PC-9 (cell line): ENCODE data around the gene EHMT1. TPM values are rescaled to one million over a fixed set of nuclear protein-coding genes. Genes with fewer than 3 reads are reported as not detected.

Source experiments
- BruUV-seq: library from RNA; stranded (reverse); fragments of 400-500 nt; replicated peaks from 2 replicates; lab custom pipeline; 2021; lab: Mats Ljungman, UMichigan
- CTCF ChIA-PET: fragments of 300-600 bp; sonication (Branson Sonifier 250); formaldehyde crosslinking; loops from one replicate; lab custom pipeline; 2022; ENCODE audit warnings: antibody characterized with exemption; lab: Charles Lee
- POLR2A ChIA-PET: fragments of 300-600 bp; sonication (Branson Sonifier 250); formaldehyde crosslinking; loops from one replicate; lab custom pipeline; 2022; ENCODE audit warnings: antibody characterized with exemption; ENCODE audit not compliant: unreplicated experiment; lab: Charles Lee
- DNase-seq, 2 experiments: peaks; one replicate each; pipeline versions ENCODE4 v3.0.0 to v3.0.0-alpha.2; 2015 to 2022; ENCODE audit warnings: mixed read lengths in 1 of 2
- H2AFZ ChIP-seq: fragments of 200-600 bp; sonication (generic); 2 replicates; pipeline ENCODE4 v1.8.1; 2017; ENCODE audit warnings: antibody characterized with exemption
- H3F3A ChIP-seq: fragments of 200-600 bp; sonication (generic); 2 replicates; pipeline ENCODE4 v1.8.1; 2017; ENCODE audit warnings: antibody characterized with exemption, mild to moderate bottlenecking, low read depth; ENCODE audit not compliant: insufficient read depth
- H3K27ac ChIP-seq: fragments of 200-600 bp; sonication (generic); 2 replicates; pipeline ENCODE4 v1.6.1; 2016; ENCODE audit warnings: mixed run types
- H3K27me3 ChIP-seq: fragments of 200-600 bp; sonication (generic); 2 replicates; pipeline ENCODE4 v1.6.1; 2016; ENCODE audit warnings: low read depth, mixed run types; ENCODE audit not compliant: insufficient read depth
- H3K36me3 ChIP-seq: fragments of 200-600 bp; sonication (generic); 2 replicates; pipeline ENCODE4 v1.6.1; 2016; ENCODE audit warnings: low read depth, mixed run types
- H3K4me1 ChIP-seq: fragments of 200-600 bp; sonication (generic); replicated peaks from 2 replicates; pipeline ENCODE4 v1.6.1; 2016; ENCODE audit warnings: mixed run types; ENCODE audit not compliant: insufficient read depth
- H3K4me2 ChIP-seq: fragments of 200-600 bp; sonication (generic); 2 replicates; pipeline ENCODE4 v1.6.1; 2017; ENCODE audit warnings: mixed run types
- H3K4me3 ChIP-seq: fragments of 200-600 bp; sonication (generic); 2 replicates; pipeline ENCODE4 v1.6.1; 2016; ENCODE audit warnings: mixed run types
- H3K79me2 ChIP-seq: fragments of 200-600 bp; sonication (generic); 2 replicates; pipeline ENCODE4 v1.6.1; 2017; ENCODE audit warnings: low read depth, mixed run types
- H3K9me2 ChIP-seq: fragments of 200-600 bp; sonication (generic); 2 replicates; pipeline ENCODE4 v1.8.1; 2017; ENCODE audit warnings: mild to moderate bottlenecking; ENCODE audit not compliant: insufficient read depth
- H3K9me3 ChIP-seq: fragments of 200-600 bp; sonication (generic); 2 replicates; pipeline ENCODE4 v1.8.1; 2016; ENCODE audit warnings: low read depth; ENCODE audit not compliant: insufficient read depth
- H4K20me1 ChIP-seq: fragments of 200-600 bp; sonication (generic); 2 replicates; pipeline ENCODE4 v1.8.1; 2017; ENCODE audit not compliant: insufficient read depth
- EZH2 ChIP-seq: fragments of 200-600 bp; sonication (generic); IDR thresholded peaks from 2 replicates; pipeline ENCODE4 v1.8.0; 2017; ENCODE audit warnings: antibody characterized with exemption, low read depth
- intact Hi-C: fragments of 100-400 bp; cut with micrococcal nuclease; formaldehyde crosslinking; loops from one replicate; pipeline ENCODE4 v1.10.0; 2022; ENCODE audit not compliant: unreplicated experiment
- total RNA-seq: library from RNA; stranded (reverse); gene quantifications from 2 replicates; pipeline ENCODE4 v1.2.3, GENCODE V29; 2021
- TF ChIP-seq, protein P1 (sequence below): fragments of 200-600 bp; sonication (generic); conservative IDR thresholded peaks from 2 replicates; pipeline ENCODE4 v1.6.1; 2017; ENCODE audit warnings: mixed run types, antibody characterized with exemption, mild to moderate bottlenecking, moderate library complexity

EHMT1 gene
- total RNA-seq, 1 experiment from 2014 or later = 116 TPM

DNA sequence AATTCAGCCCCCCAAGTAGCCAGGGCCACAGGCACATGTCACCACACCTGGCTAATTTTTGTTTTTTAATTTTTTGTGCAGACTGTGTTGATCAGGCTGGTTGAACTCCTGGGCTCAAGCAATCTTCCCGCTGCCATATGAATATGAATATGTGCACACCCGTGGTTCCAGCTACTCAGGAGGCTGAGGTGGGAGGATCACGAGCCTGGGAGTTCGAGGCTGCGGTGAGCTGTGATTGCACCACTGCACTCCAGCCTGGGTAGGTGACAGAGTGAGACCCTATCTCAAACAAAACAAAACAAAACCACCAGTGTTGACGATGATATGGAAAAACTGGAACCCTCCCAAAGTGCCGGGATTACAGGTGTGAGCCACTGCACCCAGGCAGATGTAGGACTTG lies 32.0 kb downstream of the EHMT1 start:
- Histone ChIP-seq H4K20me1 (peaks cover 31% of the 10 kb centered on the region), H3K4me2 (no peak overlapping the region), H3K79me2 (peaks cover 52% of the 10 kb centered on the region), H2AFZ (no peak overlapping the region), H3K9me2 (no peaks in the 10 kb centered on the region), H3F3A (no peaks in the 10 kb centered on the region), H3K4me1 (no peaks in the 10 kb centered on the region), H3K27ac (no peak overlapping the region), H3K9me3 (no peaks in the 10 kb centered on the region), H3K4me3 (no peak overlapping the region), H3K27me3 (no peaks in the 10 kb centered on the region), H3K36me3 (no peaks in the 10 kb centered on the region; the same call in 1 of the 2 replicates)
- ChIA-PET CTCF (no interaction called here), POLR2A (no interaction called here)
- no TSS peak for BruUV-seq
- no peak for TF ChIP-seq EZH2
- TF ChIP-seq, protein P1, sequence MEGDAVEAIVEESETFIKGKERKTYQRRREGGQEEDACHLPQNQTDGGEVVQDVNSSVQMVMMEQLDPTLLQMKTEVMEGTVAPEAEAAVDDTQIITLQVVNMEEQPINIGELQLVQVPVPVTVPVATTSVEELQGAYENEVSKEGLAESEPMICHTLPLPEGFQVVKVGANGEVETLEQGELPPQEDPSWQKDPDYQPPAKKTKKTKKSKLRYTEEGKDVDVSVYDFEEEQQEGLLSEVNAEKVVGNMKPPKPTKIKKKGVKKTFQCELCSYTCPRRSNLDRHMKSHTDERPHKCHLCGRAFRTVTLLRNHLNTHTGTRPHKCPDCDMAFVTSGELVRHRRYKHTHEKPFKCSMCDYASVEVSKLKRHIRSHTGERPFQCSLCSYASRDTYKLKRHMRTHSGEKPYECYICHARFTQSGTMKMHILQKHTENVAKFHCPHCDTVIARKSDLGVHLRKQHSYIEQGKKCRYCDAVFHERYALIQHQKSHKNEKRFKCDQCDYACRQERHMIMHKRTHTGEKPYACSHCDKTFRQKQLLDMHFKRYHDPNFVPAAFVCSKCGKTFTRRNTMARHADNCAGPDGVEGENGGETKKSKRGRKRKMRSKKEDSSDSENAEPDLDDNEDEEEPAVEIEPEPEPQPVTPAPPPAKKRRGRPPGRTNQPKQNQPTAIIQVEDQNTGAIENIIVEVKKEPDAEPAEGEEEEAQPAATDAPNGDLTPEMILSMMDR = no peak
- intact Hi-C loops = no loop called here
- DNase-seq = no peak

DNA sequence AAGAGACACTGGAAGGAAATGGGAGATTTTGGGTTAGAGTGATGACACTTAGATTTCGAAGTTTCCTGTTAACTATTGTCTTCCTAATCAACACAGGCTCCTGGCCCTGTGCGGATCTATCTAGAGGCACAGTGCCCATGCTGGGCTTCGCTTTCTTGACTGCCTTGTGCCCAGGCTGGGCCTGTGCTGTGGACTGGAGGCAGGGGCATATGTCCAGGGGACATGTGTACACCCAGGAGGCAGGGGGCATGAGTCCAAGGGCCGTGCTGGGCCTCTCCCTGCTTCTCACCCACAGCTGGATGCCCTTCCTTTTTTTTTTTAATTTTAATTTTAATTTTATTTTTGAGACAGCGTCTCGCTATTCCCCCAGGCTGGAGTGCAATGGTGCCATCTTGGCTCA lies 37.6 kb downstream of the EHMT1 start:
- intact Hi-C loops = no loop called here
- no peaks in the 10 kb centered on the region for H3K9me3 ChIP-seq
- H3K4me2 ChIP-seq = no peak overlapping the region
- no peak overlapping the region for H3K27ac ChIP-seq
- ChIA-PET POLR2A (interaction anchor here (0.7 kb wide), 1 partner anchor 9 kb away, joined by 5 read pairs; no protein-coding TSS in a partner anchor), CTCF (no interaction called here)
- TF ChIP-seq EZH2 = no peak
- TF ChIP-seq, protein P1 = no peak
- H3K79me2 ChIP-seq = peaks cover 50% of the 10 kb centered on the region
- H3K36me3 ChIP-seq = no peaks in the 10 kb centered on the region; the same call in 1 of the 2 replicates
- H3F3A ChIP-seq = peaks cover 5% of the 10 kb centered on the region; the same call in 1 of the 2 replicates
- no peaks in the 10 kb centered on the region for H3K4me1 ChIP-seq
- no peaks in the 10 kb centered on the region for H3K27me3 ChIP-seq
- DNase-seq = no peak
- no peak overlapping the region for H3K4me3 ChIP-seq
- H3K9me2 ChIP-seq = no peaks in the 10 kb centered on the region
- no TSS peak for BruUV-seq
- H4K20me1 ChIP-seq = peaks cover 13% of the 10 kb centered on the region
- H2AFZ ChIP-seq = no peak overlapping the region

DNA sequence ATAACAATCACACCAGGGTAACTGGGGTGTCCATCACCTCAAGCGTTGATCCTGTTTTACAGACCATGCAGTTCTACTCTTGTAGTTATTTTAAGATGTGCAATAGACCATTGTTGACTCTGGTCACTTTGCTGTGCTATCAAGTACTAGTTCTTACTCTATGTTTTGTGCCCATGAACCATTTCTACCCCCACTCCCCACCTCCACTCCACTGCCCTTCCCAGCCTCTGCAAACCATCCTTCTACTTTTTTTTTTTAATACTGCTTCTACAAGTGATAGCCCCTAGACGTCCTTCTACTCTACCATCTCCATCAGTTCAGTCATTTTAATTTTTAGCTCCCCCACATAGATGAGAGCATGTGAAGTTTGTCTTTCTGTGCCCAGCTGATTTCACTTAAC lies 38.8 kb downstream of the EHMT1 start:
- no peaks in the 10 kb centered on the region for H3K9me2 ChIP-seq
- no peaks in the 10 kb centered on the region for H3K4me1 ChIP-seq
- TF ChIP-seq EZH2 = no peak
- peaks cover 57% of the 10 kb centered on the region for H3K79me2 ChIP-seq
- no peaks in the 10 kb centered on the region for H3K27me3 ChIP-seq
- H3K9me3 ChIP-seq = no peaks in the 10 kb centered on the region
- no peaks in the 10 kb centered on the region for H3K36me3 ChIP-seq
- ChIA-PET CTCF (no interaction called here), POLR2A (no interaction called here)
- peaks cover 12% of the 10 kb centered on the region for H4K20me1 ChIP-seq
- no peak for DNase-seq
- H3K4me2 ChIP-seq = no peak overlapping the region
- H3K4me3 ChIP-seq = no peak overlapping the region
- intact Hi-C loops = no loop called here
- no peak overlapping the region for H2AFZ ChIP-seq
- H3K27ac ChIP-seq = no peak overlapping the region
- BruUV-seq = no TSS peak
- H3F3A ChIP-seq = peaks cover 5% of the 10 kb centered on the region; the same call in 1 of the 2 replicates

DNA sequence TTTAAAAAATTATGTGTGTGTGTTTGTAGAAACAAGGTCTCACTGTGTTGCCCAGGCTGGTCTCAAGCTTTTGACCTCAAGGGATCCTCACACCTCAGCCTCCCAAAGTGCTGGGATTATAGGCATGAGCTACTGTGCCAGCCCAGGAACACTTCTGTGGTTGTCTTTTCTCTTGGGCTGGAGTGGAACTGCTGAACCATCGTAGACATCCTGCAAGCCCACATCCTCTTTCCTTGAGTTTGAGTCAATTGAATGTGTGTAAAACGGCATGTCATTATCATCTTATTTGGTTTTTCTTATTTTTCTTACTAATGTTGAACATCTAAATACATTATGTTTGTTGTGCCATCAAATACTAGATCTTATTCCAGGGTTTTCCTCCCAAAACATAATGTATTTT lies 40.0 kb downstream of the EHMT1 start:
- Histone ChIP-seq H3K27ac (no peak overlapping the region), H3K4me2 (no peak overlapping the region), H3K36me3 (no peaks in the 10 kb centered on the region), H4K20me1 (peaks cover 22% of the 10 kb centered on the region), H3K4me1 (no peaks in the 10 kb centered on the region), H3F3A (peaks cover 5% of the 10 kb centered on the region; the same call in 1 of the 2 replicates), H3K27me3 (no peaks in the 10 kb centered on the region), H3K79me2 (peaks cover 55% of the 10 kb centered on the region), H2AFZ (no peak overlapping the region), H3K9me3 (no peaks in the 10 kb centered on the region), H3K4me3 (no peak overlapping the region), H3K9me2 (no peaks in the 10 kb centered on the region)
- POLR2A ChIA-PET = no interaction called here
- TF ChIP-seq, protein P1 = no peak
- TF ChIP-seq EZH2 = no peak
- no peak for DNase-seq
- CTCF ChIA-PET = no interaction called here
- intact Hi-C loops = no loop called here
- BruUV-seq = no TSS peak
